Measurements from ENCODE around the gene AHNAK.

- TF ChIP-seq CTCF (IDR thresholded peaks at IDR 0.05) (no peak), POLR2AphosphoS5 (IDR thresholded peaks at IDR 0.05) (no peak), EP300 (IDR thresholded peaks at IDR 0.05) (no peak)
Measured at GRCh38 chr11:62431171-62431901, 115.3 kb downstream of the AHNAK start.

All from gastroesophageal sphincter (tissue), 3 donors.